NCI-H2029 treated with DMSO at 0.1 percent for 48 hours (cell line): ENCODE data around the gene SPEM3.

Experiments
- DNase-seq: peaks from one replicate; lab custom pipeline; 2025; lab: John Stamatoyannopoulos, UW

Gene SPEM3

DNA sequence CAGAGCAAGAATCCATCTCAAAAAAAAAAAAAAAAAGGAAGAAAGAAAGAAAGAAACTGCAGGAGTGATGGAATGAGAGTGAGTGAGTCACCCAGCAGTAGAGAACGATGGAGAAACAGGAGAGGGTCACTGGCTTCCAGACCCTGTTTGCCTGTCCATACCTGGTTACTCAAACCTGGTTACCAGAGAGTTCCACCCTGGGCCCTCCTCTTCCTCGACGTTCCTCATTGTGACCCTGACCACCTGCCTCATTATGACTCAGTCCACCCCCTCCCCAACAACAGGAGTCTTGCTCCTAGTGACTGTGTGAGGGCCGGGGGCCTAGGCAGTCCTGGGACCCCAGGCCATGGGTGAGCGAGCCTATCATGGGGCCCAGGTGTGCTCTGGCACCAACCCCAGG, at the start of gene SPEM3:
Gene SPEM3, plus strand, starts transcription at position 301 of the 400 bp plus-strand sequence. Its CDS starts 46 bp downstream, at position 347.
- no peak for DNase-seq

- no peak for DNase-seq
Measured at GRCh38 chr17:7379134-7379533, 49.5 kb upstream of the SPEM3 start.

GRCh38 chr17:7380321-7380720, 48.3 kb upstream of the SPEM3 start:
- DNase-seq: no peak

- DNase-seq: no peak
Measured at GRCh38 chr17:7380855-7381683, 47.6 kb upstream of the SPEM3 start, which contains the start of gene TNK1. TNK1 (plus strand) TSS chr17:7381089; CDS start chr17:7382927, 1,838 bp downstream.

DNA sequence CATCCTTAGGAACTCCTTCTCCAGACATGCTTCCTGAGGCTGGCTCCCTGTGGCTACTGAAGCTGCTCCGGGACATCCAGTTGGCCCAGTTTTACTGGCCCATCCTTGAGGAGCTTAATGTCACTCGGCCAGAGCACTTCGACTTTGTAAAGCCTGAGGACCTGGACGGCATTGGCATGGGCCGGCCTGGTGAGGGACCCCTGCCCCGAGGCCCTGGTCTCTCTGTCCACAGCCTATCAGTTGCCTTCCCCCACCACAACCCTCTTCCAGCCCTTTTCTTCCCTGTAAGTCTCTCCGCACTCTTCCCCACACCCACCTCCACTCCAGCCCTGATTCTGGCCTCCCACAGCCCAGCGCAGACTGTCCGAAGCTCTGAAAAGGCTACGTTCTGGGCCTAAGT, 45.8 kb upstream of the SPEM3 start:
- DNase-seq: no peak

GRCh38 chr17:7383371-7383741, 45.3 kb upstream of the SPEM3 start:
- DNase-seq: no peak

DNA sequence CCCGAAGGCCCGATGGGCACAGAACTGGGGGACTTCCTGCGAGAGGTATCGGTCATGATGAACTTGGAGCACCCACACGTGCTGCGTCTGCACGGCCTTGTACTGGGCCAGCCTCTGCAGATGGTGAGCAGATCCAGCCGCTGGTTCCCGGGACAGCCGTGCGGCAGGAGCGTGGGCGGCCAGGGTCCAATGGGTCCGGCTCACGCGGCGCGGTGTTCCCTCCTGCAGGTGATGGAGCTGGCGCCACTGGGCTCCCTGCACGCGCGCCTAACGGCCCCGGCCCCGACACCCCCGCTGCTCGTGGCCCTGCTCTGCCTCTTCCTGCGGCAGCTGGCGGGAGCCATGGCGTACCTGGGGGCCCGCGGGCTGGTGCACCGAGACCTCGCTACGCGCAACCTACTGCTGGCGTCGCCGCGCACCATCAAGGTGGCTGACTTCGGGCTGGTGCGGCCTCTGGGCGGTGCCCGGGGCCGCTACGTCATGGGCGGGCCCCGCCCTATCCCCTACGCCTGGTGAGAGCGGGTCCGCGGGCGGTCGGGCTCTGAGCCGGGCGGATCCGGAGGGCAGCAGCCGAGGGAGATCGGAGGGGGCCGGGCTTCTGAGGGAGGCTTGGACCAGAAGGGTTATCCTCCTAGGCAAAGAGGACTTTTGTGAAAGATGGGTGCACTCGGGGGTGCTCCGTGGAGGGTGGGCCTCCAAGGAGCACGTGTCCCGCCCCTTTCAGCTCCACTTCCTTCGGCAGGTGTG, 44.7 kb upstream of the SPEM3 start:
- DNase-seq: no peak

- DNase-seq: no peak
Measured at GRCh38 chr17:7384489-7385081, 44.1 kb upstream of the SPEM3 start.

- no peak for DNase-seq
Measured at GRCh38 chr17:7388856-7389255, 39.8 kb upstream of the SPEM3 start.

DNA sequence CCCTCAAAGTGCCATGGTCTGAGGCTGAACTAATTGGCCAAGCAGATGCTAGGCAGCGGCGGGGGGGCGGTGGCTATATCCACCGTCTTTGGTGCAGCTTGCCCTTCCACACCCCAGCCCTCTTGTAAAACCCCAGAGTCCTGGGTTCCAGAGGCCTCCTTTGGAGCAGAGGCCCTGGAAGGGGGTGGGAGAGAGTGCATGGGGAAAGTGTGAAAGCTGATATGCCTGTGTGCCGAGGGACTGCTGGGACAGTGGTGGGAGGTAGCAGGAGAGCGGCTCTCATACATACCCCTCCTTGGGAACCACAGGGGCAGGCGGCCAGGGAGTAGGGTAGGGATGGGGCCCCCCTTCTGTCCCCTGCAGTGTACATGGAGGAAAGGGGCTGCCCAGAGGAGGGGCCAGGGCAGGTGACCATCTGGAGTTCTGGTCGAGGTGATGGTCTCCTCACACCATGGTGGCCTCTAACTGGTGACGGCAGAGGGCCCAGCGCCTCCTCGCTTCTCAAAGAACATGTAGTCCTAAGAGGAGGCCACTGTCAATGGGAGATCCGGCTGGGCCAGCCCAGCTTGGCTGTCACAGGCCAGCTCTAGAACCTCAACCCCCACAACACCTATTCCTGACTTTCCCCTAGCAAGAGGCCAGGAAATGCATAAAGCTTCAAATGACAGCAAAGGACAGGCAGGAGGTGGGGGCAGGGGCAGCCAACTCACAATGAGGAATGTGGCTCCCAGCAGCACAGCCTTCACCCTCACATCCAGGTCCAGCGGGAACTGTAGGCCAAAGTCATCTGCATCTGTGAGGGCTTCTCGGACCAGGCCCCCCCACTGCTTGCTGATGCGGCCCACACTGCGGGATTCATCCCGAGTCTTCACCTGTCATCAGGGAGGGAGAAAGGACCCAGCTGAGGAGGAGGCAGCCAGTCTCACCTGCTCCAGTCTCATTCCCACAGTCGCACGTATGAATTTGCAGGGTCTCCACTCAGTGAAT, 38.4 kb upstream of the SPEM3 start:
- DNase-seq: no peak

GRCh38 chr17:7391307-7391706, 37.4 kb upstream of the SPEM3 start:
- no peak for DNase-seq

DNA sequence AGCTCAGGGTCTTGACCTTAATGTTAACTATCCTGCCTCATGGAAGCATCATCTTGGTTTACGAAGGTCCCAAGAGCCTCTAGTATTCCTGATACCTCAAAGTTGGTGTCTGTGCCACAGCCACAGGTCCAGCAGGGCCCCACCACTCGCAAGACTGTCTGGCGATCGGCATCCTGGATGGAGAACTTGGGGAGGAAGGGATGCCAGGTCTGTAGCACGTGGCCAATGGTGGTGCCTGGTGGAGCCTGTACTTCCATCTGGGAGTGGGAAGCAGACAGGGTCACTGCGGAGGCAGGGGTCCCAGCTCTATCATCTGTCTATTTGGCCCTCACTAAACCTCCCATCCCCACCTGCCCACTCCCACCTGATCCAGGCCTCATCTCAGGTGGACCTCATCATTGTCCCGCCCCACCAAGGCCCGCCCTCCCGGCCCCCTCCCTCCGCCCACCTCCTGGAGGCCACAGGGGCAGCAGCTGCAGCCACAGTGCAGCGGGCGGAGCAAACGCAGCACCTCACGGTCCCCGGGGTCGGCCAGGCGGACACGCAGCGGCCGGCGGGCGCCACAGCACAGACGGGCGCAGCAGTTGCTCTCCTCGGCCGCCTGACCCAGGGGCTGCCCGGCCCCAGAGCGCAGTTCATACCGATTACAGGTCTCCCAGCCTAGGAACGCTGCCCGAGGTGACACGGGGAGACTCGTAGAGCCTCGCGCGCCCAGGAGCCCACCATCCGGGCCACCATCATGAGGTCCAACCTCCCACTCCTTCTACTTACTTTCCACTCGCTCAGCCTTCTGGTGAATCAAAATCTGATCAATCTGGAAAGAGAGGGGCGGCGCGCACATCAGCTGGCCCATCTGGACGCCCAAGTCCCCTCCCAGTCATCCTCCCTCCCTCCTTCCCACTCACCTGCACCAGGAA, 35.7 kb upstream of the SPEM3 start:
- no peak for DNase-seq

DNA sequence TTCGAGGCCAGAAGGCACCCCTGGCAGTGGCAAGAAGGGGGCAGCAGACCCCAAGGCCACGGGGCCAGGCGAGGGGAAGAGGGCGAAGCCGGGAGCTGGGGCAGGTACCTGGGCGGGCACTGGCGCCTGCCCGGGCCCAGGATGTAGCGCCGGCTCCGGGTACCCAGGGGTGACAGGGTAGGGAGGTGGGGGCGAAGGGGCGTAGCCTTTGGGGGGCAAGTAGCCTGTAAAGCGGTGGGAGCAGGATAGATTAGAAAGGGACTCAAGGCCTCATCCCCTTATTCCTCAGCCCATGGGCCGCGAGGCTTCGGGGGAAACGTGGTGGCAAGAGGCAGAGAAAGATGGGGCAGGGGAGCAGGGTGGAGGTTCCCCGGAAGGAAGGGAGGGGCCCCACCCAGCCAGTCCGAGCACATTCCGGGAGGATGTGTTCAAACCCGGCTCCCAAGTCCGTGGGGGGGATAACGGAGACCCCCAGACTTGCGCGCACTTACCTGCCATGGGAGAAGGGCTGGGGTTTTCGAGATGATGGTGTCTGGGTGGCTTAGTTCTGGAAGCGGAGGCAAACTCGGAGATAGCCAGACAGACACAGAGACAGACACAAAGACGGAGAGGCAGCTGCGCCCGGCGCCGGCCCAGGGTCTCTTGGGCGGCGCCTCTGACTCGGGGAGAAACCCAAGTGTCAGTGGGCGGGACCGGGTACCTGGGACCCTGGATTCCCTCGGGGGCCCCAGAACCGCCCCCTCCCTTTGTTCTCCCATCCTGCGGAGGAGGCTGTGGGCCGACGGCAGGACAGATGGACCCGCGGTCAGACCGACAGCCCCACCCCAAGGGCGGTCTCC, 34.8 kb upstream of the SPEM3 start:
- DNase-seq: no peak

DNA sequence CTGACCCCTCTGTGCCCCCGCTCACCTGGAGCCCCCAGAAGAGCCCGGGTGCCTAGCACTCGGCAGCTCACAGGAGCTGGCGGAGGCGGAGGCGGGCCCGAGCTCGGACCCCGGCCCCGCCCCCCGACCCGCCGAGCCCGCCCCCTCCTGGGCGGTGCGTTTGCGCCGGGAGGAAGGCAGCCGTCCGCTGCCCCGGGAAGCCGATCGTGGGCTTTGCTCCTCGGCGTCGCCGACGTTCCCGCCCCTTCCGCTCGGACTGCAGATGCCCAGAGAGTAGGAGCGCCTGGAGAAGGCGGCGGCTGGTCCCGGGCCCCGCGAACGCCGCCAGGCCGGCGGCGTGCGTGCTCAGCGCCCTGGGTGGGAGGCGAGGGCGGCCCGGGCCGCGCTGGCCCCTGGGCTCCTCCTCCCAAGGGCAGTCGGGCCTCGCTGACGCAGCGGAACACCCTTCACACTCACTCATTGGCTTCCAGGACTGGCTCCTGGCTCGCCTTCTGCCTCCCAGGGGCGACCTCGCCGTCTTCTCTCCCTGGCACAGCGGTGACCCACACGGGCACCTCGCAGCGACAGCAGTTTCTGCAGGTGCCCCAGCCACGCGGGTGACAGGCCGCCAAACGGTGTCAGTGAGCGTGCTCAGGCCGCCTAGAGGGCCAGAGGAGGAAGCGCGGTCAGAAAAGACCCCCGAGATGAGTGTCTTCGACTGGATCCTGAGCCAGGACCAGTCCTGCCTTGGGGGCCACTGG, 34.0 kb upstream of the SPEM3 start, which contains the start of gene PLSCR3:
Gene PLSCR3, minus strand, starts transcription at position 74 of the 740 bp plus-strand sequence. CDS start 415 bp downstream, outside the sequence.
- peak; percentile 31 for DNase-seq

DNA sequence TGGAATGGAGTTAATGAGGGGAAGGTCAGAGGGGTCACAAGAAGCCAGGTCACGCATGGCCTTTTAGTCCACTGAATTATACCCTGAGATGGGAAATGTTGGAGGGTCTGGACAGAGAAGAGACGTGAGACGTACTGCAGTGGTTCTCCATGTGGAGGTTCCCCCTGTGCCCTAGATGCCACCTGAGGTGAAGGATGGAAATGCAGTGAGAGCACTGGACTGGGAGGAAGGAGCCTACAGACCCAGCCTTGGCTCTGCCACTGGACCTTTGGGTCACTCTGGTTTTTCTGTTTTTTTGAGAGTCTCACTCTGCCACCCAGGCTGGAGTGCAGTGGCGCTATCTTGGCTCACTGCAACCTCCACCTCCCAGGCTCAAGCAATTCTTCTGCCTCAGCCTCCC, 32.5 kb upstream of the SPEM3 start:
- no peak for DNase-seq

DNA sequence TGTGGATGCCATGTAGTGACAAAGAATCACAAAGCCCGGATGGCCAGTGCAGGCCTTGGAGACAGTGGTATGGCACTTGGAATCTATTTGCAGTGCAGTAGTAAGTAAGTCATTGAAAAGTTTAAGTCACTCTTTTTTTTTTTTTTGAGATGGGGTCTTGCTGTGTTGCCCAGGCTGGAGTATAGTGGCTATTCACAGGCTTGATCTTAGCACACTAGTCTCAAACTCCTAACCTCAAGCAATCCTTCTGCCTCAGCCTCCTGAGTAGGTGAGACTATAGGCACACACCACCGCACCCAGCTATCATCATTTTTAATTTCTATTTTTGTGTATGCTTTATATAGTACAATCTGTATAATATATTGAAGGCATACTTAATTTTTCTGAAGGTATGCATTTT, 30.0 kb upstream of the SPEM3 start:
- no peak for DNase-seq

- DNase-seq: no peak
Measured at GRCh38 chr17:7403043-7403726, 25.5 kb upstream of the SPEM3 start.

DNA sequence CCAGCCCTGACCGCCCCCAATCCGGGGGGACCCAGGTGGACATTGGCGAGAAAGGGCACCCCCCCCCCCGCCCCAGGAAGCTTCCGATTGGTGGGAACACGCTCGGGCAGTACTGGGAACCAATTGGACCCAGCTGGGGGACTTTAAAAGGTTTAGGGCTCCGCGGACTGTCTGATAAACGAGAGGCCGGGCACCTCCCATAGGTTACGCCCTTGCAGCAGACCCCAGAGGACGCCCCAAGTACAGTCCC, 25.0 kb upstream of the SPEM3 start:
- DNase-seq: no peak
